ENCODE results near the gene CT47C1.

Gene CT47C1

GRCh38 chrX:119118780-119119395 lies 46.1 kb downstream of the CT47C1 start:
- Histone ChIP-seq H3K27me3 (replicated peaks) (no peaks in the 10 kb centered on the region), H3K27ac (no peak overlapping the region), H3K36me3 (replicated peaks) (no peaks in the 10 kb centered on the region), H3K4me3 (ENCODE audit: low read depth, low read length) (no peak overlapping the region)
- peak; percentile 40 for DNase-seq
- in situ Hi-C loops (cut with HindIII; ENCODE audit: low pct_ligation_motif_present, low sequenced_read_pairs) = no loop called here
- TF ChIP-seq, protein P1, sequence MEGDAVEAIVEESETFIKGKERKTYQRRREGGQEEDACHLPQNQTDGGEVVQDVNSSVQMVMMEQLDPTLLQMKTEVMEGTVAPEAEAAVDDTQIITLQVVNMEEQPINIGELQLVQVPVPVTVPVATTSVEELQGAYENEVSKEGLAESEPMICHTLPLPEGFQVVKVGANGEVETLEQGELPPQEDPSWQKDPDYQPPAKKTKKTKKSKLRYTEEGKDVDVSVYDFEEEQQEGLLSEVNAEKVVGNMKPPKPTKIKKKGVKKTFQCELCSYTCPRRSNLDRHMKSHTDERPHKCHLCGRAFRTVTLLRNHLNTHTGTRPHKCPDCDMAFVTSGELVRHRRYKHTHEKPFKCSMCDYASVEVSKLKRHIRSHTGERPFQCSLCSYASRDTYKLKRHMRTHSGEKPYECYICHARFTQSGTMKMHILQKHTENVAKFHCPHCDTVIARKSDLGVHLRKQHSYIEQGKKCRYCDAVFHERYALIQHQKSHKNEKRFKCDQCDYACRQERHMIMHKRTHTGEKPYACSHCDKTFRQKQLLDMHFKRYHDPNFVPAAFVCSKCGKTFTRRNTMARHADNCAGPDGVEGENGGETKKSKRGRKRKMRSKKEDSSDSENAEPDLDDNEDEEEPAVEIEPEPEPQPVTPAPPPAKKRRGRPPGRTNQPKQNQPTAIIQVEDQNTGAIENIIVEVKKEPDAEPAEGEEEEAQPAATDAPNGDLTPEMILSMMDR (IDR thresholded peaks at IDR 0.05; ENCODE audit: low read depth, low read length, missing control alignments) = peak; percentile 85

DNA sequence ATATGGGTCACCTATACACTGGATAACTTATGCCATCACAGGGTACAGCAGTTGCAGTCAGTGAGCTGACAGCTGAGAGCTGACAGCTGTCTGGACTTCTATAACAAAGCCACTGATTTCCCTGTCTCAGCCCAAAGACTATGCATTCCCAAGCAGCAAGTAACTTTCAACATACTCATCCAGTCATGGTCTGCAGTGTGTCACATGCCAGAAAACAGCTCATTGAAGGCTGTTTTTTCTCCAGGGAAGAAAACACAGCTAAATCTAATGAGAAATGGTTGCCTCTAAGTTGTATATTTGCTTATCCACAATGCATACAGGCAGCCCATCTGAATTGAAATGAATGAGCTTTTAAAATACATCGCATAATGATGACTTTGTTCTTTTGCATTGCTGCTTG lies 48.5 kb downstream of the CT47C1 start:
- Histone ChIP-seq H3K4me3 (ENCODE audit: low read depth, low read length) (no peak overlapping the region), H3K36me3 (replicated peaks) (no peaks in the 10 kb centered on the region), H3K27ac (no peak overlapping the region), H3K27me3 (replicated peaks) (no peaks in the 10 kb centered on the region)
- DNase-seq = peak; percentile 7
- in situ Hi-C loops (cut with HindIII; ENCODE audit: low pct_ligation_motif_present, low sequenced_read_pairs) = no loop called here
- TF ChIP-seq, protein P1 (IDR thresholded peaks at IDR 0.05; ENCODE audit: low read depth, low read length, missing control alignments) = no peak

Measured in brain microvascular endothelial cell (primary cell).